Measurements from ENCODE around the gene ARGLU1.

- no peak for TF ChIP-seq EZH2 (IDR thresholded peaks at IDR 0.05; ENCODE audit: borderline replicate concordance, low read depth, low read length, poor library complexity, severe bottlenecking)
- no peak for TF ChIP-seq CTCF (conservative IDR thresholded peaks at IDR 0.05; ENCODE audit: low read depth, low read length)
Measured at GRCh38 chr13:106530171-106530851, 37.6 kb downstream of the ARGLU1 start.
